Measurements from ENCODE around the gene PRKAR2B.

Gene PRKAR2B

GRCh38 chr7:107113866-107114265 lies 69.4 kb downstream of the PRKAR2B start:
- TF ChIP-seq Cebpa-rat (IDR thresholded peaks at IDR 0.05): no peak
- H3K36me3 ChIP-seq: no peaks in the 10 kb centered on the region
- no peak overlapping the region for H3K4me3 ChIP-seq
- no peaks in the 10 kb centered on the region for H4K20me1 ChIP-seq
- H3K4me1 ChIP-seq: no peaks in the 10 kb centered on the region
- no peak overlapping the region for H3K27ac ChIP-seq
- H3K9me3 ChIP-seq: no peaks in the 10 kb centered on the region
- no peaks in the 10 kb centered on the region for H3K27me3 ChIP-seq
- H3K9ac ChIP-seq: no peak overlapping the region
- no peak overlapping the region for H3K4me2 ChIP-seq

- H3K4me1 ChIP-seq: no peaks in the 10 kb centered on the region
- no peaks in the 10 kb centered on the region for H3K27me3 ChIP-seq
- no peak overlapping the region for H3K27ac ChIP-seq
- no peak overlapping the region for H3K4me3 ChIP-seq
- H4K20me1 ChIP-seq: no peaks in the 10 kb centered on the region
- no peaks in the 10 kb centered on the region for H3K36me3 ChIP-seq
- H3K9me3 ChIP-seq: no peaks in the 10 kb centered on the region
- no peak for TF ChIP-seq Cebpa-rat (IDR thresholded peaks at IDR 0.05)
- no peak overlapping the region for H3K9ac ChIP-seq
- H3K4me2 ChIP-seq: no peak overlapping the region
Measured at GRCh38 chr7:107115114-107115513, 70.6 kb downstream of the PRKAR2B start.

- Histone ChIP-seq H3K4me2 (no peak overlapping the region), H4K20me1 (no peaks in the 10 kb centered on the region), H3K27me3 (no peaks in the 10 kb centered on the region), H3K27ac (no peak overlapping the region), H3K4me3 (no peak overlapping the region), H3K9ac (no peak overlapping the region), H3K4me1 (no peaks in the 10 kb centered on the region), H3K36me3 (no peaks in the 10 kb centered on the region), H3K9me3 (no peaks in the 10 kb centered on the region)
- TF ChIP-seq Cebpa-rat (IDR thresholded peaks at IDR 0.05): no peak
Measured at GRCh38 chr7:107115762-107116540, 71.4 kb downstream of the PRKAR2B start.

- no peaks in the 10 kb centered on the region for H3K9me3 ChIP-seq
- no peak overlapping the region for H3K9ac ChIP-seq
- no peak overlapping the region for H3K27ac ChIP-seq
- H3K4me2 ChIP-seq: no peak overlapping the region
- no peaks in the 10 kb centered on the region for H3K36me3 ChIP-seq
- no peak overlapping the region for H3K4me3 ChIP-seq
- TF ChIP-seq Cebpa-rat (IDR thresholded peaks at IDR 0.05): no peak
- H3K4me1 ChIP-seq: no peaks in the 10 kb centered on the region
- no peaks in the 10 kb centered on the region for H3K27me3 ChIP-seq
- no peaks in the 10 kb centered on the region for H4K20me1 ChIP-seq
Measured at GRCh38 chr7:107118109-107118900, 73.8 kb downstream of the PRKAR2B start.

GRCh38 chr7:107119376-107120105 lies 75.0 kb downstream of the PRKAR2B start:
- Histone ChIP-seq H3K4me2 (no peak overlapping the region), H3K27me3 (no peaks in the 10 kb centered on the region), H3K27ac (no peak overlapping the region), H3K9me3 (no peaks in the 10 kb centered on the region), H3K4me1 (no peaks in the 10 kb centered on the region), H3K36me3 (no peaks in the 10 kb centered on the region), H3K9ac (no peak overlapping the region), H3K4me3 (no peak overlapping the region), H4K20me1 (no peaks in the 10 kb centered on the region)
- TF ChIP-seq Cebpa-rat (IDR thresholded peaks at IDR 0.05): no peak

GRCh38 chr7:107122486-107122911 lies 78.0 kb downstream of the PRKAR2B start:
- Histone ChIP-seq H3K36me3 (no peaks in the 10 kb centered on the region), H3K4me1 (no peaks in the 10 kb centered on the region), H3K9me3 (no peaks in the 10 kb centered on the region), H3K27ac (no peak overlapping the region), H3K4me2 (no peak overlapping the region), H3K9ac (no peak overlapping the region), H3K27me3 (no peaks in the 10 kb centered on the region), H4K20me1 (no peaks in the 10 kb centered on the region), H3K4me3 (no peak overlapping the region)
- TF ChIP-seq Cebpa-rat (IDR thresholded peaks at IDR 0.05): no peak

GRCh38 chr7:107123392-107123791 lies 78.9 kb downstream of the PRKAR2B start:
- no peak for TF ChIP-seq Cebpa-rat (IDR thresholded peaks at IDR 0.05)
- Histone ChIP-seq H3K4me3 (no peak overlapping the region), H3K27me3 (no peaks in the 10 kb centered on the region), H3K4me2 (no peak overlapping the region), H4K20me1 (no peaks in the 10 kb centered on the region), H3K27ac (no peak overlapping the region), H3K4me1 (no peaks in the 10 kb centered on the region), H3K9ac (no peak overlapping the region), H3K36me3 (no peaks in the 10 kb centered on the region), H3K9me3 (no peaks in the 10 kb centered on the region)

GRCh38 chr7:107125475-107125874 lies 81.0 kb downstream of the PRKAR2B start:
- H3K27ac ChIP-seq: no peak overlapping the region
- no peaks in the 10 kb centered on the region for H3K4me1 ChIP-seq
- no peak overlapping the region for H3K4me3 ChIP-seq
- no peak overlapping the region for H3K9ac ChIP-seq
- no peaks in the 10 kb centered on the region for H4K20me1 ChIP-seq
- no peaks in the 10 kb centered on the region for H3K36me3 ChIP-seq
- TF ChIP-seq Cebpa-rat (IDR thresholded peaks at IDR 0.05): no peak
- H3K4me2 ChIP-seq: no peak overlapping the region
- no peaks in the 10 kb centered on the region for H3K27me3 ChIP-seq
- no peaks in the 10 kb centered on the region for H3K9me3 ChIP-seq

GRCh38 chr7:107128217-107128616 lies 83.7 kb downstream of the PRKAR2B start:
- Histone ChIP-seq H3K9ac (no peak overlapping the region), H3K4me1 (no peaks in the 10 kb centered on the region), H3K27me3 (no peaks in the 10 kb centered on the region), H4K20me1 (no peaks in the 10 kb centered on the region), H3K4me2 (no peak overlapping the region), H3K27ac (no peak overlapping the region), H3K9me3 (no peaks in the 10 kb centered on the region), H3K36me3 (no peaks in the 10 kb centered on the region), H3K4me3 (no peak overlapping the region)
- no peak for TF ChIP-seq Cebpa-rat (IDR thresholded peaks at IDR 0.05)

- Histone ChIP-seq H3K4me1 (no peaks in the 10 kb centered on the region), H3K27ac (no peak overlapping the region), H3K9ac (no peak overlapping the region), H3K9me3 (no peaks in the 10 kb centered on the region), H4K20me1 (no peaks in the 10 kb centered on the region), H3K4me3 (no peak overlapping the region), H3K36me3 (no peaks in the 10 kb centered on the region), H3K27me3 (no peaks in the 10 kb centered on the region), H3K4me2 (no peak overlapping the region)
- TF ChIP-seq Cebpa-rat (IDR thresholded peaks at IDR 0.05): no peak
Measured at GRCh38 chr7:107128748-107129147, 84.2 kb downstream of the PRKAR2B start.
